GM19452 (cell line): ENCODE data around the gene FAM174B.
"Not testable (repeated sequence)": the region's sequence is repeated elsewhere in the genome, so short reads cannot be mapped to it uniquely, and the experiment has no call there.

ENCODE experiments used
- ATAC-seq: cut with Tn5 transposase; IDR thresholded peaks from one replicate; pipeline ENCODE4 v1.9.1; 2021; ENCODE audit not compliant: unreplicated experiment

Gene FAM174B

DNA sequence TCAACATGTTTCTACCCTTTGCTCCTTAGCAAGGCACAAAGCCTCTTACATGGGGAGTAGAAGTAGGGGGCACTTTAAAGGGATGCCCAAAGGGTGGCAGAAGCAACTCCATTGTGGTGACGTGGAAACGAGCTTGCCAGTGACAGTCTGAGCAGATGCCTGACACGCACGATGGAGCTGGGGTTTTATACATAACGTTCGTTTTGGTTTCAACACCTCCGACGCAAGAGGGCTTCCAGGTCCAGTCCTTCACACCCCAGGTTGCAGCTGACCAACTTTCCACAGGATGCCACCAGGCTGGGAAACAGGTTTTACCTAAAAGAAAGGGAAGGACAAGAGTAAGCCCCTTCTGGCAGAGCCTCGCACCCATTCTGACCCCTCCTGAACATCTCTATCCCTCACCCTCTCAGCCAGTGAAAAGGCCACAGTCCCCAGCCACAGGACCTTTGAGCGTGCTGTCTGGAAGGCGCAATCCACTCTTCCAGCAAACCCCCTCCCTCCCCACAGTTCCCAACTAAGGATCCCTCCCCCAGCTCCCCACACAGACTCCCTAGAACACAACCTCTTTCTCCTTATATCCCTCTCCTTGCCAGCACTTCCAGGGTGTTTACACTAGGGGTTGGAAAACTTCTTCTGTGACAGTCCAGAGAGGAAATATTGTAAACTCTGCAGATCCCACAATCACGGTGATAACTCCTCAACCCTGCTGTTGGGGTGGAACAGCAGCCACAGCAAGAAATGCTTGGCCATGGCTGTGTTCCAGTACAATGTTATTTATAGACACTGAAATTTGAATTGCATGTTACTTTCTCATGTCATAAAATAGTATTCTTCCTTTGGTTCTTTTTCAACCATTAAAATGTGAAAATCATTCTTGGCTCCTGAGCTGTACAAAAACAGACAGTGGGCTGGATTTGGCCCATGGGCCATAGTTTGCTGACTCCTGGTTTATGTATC lies 36.2 kb downstream of the FAM174B start:
- ATAC-seq, result no peak

DNA sequence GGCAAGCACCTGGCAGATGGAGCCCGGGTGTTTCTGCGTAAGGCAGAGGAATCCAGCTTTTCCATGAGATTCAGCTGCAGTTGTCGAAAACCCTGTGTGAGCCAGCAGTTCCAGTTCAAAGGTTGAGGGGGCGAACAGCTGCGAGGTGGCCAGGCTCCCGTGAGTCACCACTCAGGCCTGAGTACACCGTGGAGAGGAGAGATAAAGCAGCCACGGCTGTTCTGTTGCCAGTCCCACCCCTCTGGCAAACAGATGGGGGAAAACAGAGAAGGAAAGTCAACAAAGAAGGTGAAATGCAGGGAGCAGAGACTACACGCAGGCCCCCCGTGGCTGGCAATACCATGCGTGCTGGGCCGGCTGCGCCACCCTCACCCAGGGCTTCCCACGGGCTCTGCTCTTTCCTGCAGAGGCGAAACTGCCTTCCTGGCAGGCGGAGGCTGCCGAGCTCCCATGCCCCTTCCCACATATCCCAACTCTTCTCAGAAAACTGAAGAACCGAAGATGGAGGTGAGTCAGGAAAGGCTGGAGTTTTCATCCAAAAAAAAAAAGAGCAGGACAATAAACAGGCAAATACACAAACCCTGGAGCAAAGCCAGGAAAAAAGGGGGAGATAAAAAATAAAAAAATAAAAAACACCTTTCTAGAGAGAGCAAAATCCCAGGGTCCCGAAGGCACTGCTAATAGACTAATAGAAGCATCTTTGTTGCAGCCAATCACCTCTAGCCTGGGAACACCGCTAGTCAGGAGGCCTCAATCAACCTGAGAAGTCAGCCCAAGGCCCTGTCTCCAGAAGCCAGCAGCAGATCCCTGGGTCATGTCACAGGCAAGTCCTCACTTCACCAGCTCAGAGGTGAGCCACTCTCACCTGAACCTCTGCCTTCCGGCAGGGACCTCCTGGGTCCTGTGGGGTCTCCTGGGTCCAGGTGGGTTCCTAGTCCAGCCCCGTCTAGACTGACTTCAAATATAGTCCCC lies 37.7 kb downstream of the FAM174B start:
- ATAC-seq, result no peak

DNA sequence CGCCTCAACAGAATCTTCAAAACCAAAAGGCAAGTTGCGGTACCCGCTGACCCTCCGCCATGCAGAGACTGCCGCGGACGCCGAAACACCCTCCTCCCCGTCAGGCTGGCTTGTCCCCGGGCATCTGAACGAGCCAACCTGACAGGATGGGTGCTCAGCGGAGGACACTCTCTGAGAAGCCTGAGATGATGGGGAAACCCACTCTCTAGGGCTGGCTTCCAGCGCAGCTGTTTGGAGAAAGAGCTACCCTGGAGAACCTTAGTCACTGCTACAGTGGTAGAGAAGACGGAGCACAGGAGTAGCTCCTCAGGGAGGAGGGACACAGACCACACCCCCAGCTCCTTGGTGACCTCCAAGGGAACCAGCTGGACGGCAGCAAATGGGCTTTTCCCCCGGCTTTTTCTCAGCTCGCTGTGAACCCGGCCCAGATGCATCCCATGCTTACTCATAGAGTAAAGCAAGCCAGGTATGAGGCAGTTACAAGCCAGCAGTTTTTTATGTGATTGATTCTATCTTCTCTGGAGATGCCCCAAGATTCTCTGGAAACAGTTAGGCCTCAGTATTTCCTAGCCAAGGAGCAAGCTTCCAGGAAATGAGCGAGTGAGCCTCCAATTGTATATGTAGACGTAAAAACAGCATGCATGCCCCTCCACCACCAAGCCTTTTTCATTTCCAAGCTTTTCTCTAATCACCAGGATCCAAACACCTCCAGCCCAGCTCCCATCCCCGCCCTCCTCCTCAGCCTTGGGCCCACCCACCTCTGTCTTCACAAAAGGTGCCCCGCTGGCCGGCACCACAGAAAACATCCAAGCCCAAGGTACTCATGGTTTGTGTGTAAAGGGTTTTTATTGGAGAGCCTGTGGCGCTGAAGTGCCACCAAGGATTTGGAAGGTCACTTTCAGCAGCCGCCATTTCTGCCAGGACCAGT lies 38.7 kb downstream of the FAM174B start:
- ATAC-seq, result no peak

DNA sequence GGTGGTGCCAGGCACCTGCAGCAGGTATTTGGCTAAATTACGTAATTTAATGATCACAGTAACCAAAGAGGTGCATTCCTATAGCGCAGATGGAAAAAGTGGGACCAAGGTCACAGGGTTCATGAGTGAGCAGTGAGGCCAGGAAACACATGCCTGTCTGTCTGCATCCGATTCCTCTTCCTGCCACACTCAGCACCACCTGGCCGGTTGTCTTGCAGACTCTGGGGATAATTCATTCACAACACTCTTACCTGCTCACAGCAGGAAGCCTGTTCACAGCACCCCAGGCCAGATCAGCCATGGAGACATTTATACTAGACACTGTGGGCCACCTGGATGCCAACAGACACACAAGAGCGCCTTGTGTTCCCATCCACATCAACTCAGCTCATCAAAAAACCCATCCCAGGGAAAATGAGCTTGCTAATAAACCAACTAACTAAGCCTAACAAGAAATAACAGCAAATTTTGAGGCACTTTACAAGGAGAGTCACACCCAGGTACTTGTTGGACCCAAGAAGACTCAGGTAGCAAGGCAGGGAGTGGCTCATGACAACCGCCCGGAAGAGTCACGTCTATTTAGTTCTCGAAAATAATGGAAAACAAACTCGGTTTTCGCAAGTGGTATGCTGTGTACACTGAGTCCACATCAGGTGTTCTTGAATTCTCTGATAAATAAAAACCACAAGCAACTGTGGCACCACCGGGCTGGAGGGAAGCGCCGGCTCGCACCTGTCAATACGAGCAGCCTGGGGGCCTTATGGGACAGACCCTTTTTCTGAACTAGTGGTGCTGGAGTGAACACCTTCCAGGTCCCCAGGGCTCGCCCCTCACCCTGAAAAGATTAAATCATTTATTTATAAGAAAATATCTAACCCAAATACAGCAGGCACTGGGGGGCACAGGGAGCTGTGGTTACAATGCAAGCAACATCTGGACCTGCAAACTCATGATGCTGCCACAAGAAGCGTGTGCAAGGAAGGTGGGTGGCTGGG lies 40.5 kb downstream of the FAM174B start:
- ATAC-seq, result no peak

DNA sequence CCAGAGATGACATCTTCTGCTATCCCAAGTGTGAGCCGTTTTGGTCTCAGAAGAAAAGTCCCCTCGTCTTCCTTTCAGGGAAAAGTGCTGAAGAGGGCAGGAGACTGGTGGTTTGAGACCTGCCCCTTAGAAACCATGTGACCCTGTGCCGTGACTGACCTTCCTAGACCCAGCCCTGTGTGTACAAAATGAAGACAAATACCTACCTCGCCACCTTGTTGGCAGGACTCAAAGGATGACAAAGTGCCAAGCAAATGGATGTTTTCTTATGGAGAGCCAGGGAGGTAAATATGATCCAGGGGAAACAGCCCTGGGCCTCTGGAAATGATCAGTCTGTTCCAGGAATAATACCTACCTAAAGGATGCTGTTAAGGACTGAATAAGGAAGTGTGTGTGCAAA lies 41.3 kb downstream of the FAM174B start:
- ATAC-seq, result no peak

DNA sequence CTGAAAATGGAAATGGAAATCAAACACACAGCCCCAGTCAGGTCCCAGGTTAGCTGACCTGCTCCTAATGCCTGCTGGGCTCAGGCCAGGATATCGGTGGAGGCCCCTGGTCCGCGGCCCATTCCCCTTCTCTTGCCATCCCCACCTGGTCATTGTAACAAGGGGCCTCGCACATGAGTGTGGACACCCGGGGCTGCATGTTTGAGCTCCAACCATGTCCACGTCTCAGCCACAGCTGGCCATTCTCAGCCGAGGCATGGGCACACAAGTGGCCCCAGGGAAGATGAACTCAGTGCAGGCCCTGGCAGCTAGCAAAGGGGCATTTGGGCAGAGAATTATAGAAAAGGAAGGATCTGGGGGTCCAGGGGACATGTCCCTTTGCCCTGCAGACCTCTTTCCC lies 41.7 kb downstream of the FAM174B start:
- ATAC-seq, result no peak

DNA sequence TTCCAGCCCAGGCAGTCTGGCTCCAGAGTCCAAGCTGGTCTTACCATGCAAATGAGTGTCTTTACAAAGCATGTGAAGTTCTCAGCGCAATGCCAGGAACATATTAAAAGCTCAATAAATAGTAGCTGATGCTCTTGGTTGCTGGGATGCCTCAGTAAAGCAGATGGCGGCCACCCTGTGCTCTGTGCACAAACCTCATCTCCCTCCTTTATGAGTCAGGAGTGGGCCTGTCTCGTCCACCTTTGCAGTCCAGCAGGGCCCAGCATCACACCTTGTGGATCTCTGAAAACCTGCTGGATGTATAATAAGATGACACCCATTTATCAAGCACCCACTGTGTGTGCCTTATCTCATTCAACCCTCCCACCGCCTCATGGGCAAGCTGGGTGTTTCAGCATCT lies 42.7 kb downstream of the FAM174B start:
- no peak for ATAC-seq

DNA sequence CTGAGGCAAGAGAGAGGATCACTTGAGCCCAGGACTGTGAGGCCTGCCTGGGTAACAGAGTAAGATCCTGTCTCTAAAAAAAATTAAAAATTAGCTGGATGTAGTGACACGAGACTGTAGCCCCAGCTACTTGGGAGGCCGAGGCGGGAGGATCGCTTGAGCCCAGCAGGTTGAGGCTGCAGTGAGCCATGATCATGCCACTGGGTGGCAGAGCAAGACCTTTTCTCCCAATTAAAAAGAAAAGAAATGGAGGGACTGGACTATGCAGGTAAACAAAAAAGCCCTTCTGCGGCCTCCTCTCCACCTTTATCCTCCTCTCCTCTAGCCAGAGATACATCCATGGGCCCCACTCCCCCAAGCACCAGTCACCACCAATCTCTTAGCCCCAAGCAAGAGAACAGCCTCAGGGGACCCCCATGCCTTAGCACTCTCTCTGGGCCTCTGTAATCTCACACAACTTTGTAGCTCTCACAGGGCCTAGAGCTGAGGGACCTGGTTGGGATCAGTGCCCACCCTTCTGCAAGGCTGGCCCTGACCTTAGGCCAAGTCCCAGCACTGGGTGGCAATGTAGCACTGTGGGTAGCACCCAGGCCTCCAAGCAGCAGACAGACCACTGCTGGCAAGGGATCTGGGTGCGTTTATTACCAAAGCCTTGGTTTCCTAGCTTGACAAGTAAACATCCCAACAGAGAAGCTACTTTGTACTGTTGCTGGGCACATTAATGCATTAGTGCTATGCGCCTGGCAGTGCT lies 43.4 kb downstream of the FAM174B start:
- ATAC-seq, result no peak

DNA sequence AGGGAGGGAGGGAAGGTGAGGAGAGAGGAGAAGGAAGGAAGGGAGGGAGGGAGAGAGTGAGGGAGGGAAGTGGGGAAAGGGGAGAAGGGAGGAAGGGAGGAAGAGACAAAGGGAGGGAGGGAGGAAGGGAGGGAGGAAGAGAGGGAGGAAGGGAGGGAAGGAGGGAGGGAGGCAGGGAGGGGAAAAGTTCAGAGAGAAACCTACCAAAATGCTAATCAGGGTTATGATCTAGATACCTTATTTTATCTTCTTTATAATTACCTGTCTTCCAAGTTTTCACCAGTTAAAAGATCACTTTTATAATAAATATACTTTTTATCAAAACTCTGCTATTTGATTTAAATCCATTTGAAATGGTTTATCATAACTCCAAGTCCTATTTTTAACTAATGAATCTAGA lies 44.4 kb downstream of the FAM174B start:
- ATAC-seq, result no peak

DNA sequence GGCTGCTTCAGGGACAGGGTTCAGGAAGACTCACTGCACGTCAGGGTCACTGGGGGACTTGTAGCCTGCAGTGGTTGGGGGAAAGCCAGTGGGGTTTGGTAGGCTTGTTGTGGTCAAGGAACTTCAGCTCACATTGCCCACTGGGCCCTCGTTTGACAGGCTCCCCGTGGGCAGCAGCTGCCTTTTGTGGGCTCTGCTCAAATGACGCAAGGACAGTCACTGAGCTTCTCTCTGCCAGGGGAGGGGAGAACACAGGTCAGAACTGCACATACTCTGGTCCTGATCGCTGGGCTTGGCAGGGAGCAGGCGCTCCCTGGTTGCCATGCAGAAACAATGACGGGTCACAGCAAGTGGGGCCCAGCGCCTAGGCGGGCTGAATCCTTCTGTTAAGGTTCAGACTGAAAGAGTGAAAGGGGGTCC lies 45.5 kb downstream of the FAM174B start:
- ATAC-seq, result no peak

DNA sequence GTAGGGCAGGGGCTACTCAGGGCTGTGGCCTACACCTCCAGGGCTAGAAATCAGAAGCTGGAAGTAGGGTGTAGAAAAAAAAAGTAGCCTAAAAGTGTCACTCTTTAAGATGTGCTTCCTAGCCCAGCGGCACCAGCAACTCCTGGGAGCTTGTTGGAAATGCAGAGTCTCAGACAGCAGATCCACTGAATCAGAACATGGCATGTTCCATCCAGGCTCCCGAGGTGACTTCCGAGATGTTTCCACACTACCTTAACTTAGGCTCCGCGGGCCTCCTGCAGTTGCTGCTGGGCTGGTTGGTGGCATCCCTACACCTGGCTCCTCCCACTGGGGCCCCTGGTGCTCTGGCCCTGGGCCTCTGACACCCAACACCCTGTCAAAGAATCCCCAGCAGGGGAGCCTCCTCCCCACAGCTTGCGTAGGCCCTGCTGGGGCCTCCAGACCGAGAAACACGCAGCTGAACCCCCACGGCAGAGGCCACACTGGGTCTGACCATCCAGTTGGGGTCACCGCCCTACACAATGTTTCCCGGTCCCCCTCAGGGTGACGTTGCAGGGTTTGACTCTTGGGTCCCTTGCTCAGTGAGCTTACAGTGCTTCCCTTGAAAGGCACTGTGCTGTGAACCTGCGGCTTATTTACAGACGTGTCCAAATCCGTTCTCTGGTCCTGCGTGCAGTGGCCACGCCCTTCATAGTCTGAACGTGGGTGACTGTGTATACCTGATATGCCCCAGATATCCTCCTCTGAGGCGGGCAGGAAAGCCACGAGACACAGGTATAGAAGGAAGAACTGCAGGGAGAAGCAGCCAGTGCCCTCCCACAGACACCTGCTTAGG lies 46.5 kb downstream of the FAM174B start:
- no peak for ATAC-seq

DNA sequence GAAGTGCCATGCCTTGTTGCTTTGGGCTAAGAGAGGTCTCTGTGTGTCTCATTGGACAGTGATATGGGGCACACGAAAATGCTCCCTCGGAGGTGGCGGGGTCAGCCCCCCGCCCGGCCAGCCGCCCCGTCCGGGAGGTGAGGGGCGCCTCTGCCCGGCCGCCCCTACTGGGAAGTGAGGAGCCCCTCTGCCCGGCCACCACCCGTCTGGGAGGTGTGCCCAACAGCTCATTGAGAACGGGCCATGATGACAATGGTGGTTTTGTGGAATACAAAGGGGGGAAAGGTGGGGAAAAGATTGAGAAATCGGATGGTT lies 48.8 kb downstream of the FAM174B start:
- not testable (repeated sequence) for ATAC-seq

DNA sequence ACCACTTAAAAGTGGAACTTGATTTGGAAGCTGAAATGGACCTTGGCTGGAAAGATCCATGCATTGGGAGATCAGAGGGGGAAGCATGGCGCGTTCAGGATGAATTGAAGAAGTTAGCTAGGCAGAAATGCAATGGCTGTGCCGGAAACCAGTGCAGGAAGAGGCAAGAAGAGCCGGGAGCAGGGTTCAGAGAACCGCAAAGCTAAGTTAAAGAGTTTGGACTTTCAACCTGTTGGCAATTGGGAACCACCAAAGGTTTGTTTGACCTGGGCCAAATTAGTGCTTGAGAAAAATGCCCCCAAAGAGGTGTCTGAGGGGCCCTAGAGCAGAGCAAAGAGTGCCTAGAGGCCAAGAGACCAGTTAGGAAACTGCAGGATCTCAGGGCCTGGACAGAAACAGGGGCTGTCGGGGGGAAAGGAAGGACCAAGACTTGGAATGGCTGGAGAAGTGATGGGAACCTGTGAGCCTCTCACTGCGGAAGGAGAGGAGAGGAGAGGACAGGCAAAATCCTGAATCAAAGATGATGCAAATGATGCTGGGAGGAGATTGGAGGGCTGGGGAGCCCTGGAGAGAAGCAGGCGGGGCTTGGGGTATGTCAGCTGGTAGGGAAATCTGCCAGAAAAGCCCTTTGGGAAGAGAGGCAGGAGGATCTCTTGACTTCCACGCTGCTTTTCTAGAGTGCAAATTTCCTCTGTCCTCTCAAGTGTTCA lies 49.3 kb downstream of the FAM174B start:
- ATAC-seq, result no peak

DNA sequence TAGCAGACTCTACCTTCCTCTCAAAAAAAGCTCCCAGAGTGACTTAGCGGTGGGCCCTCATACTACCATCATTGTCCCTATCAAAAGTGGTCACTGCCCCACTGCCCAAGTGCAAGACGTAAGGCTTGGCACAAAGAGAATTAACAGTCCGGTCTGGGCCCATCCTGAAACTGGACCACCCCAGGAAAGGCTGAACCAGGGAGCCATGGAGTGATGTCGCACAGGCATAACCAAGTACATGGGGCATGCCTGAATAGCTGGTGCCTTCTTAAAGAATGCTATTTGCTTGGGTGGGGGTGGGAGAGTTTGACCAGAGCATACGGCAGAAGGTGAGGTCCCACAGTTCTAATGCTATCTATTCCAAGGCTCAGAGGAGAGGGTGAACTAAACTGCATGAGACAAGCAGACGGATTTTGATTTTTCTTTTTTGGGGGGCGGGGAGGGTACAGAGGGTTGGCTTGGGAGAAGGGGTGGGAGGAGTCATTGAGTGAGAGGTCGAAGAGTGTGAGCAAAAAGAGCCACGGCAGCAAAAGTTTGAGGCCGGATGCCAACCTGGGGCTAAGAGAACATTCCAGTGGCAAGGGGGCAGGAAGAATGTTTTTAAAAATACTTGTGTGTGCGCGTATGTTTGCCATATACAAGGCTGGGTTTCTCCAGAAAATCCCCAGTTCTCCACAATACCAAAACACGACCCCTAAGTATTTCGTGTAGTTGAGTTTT lies 50.2 kb downstream of the FAM174B start:
- no peak for ATAC-seq

DNA sequence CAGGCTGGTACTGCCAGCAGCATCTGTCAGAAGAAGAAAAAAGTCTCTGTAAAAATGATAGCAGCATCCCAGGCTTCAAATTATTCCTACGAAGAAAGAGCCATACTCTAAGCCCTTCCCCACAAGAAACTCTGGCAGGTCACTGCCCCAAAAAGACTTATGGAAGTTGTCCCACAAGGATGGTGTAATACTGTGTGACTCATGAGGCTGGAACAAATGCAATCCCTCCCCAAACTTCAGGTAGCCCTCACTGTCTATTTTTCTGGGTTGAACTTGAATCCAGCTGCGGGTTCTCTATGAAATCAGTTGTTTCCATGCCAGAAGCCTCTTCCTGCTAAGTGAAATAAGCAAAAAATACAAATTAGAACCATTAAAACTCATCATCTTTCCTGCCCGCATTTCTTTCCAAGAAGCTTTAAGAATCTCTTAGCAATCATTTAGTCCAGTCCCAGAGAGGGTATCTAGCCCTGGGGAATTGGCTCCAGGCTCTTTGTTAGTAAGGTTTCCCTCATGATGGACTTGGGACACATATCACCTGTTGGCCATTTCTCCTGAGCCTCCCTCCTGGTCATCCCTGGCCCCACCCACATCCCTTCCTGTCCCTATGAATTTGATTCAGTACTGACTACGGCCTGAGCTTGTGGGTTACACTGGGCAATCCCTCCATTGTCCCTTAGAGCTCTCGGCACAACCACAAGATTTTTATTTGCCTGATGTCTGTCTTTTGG lies 51.7 kb downstream of the FAM174B start:
- no peak for ATAC-seq

DNA sequence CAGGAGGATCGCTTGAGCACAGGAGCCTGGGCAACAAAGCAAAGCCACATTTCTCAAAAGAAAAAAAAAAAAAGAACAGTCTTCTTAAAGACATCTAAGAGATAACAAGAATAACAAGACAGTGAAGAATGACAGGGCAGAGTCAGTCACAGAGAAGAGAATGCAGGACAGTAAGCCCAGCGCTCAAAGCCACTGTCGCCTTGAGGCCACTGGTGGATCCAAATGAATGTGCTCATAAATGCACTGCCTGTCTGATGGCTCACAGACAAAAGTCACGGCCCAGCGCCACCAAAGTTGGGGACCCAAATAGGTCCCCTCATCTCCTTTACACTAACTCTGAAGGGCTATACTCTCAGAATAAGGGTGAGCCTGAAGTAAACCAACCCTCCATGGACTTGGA lies 52.3 kb downstream of the FAM174B start:
- ATAC-seq, result no peak
